ENCODE data around the gene FAT3. TPM values are rescaled to one million over a fixed set of nuclear protein-coding genes. Genes with fewer than 3 reads are reported as not detected.

The FAT3 gene
- polyA plus RNA-seq, 3 donors = not detected

GRCh38 chr11:92253945-92254344, 29.3 kb downstream of the FAT3 start:
- no peaks in the 10 kb centered on the region for H3K9me3 ChIP-seq (replicated peaks in 1 of 2; ENCODE audit: control insufficient read depth in 1 of 2, insufficient read depth in 1 of 2, low read length in 2 of 2)
- no peak for DNase-seq
- H3K79me2 ChIP-seq (ENCODE audit: insufficient read depth, low read length) = no peaks in the 10 kb centered on the region
- no peak overlapping the region for H3K4me3 Mint-ChIP-seq
- no peaks in the 10 kb centered on the region for H3K36me3 ChIP-seq (replicated peaks in 1 of 2; ENCODE audit: control insufficient read depth in 1 of 2, insufficient read depth in 2 of 2, low read length in 2 of 2)
- no peaks in the 10 kb centered on the region for H3K27me3 ChIP-seq (ENCODE audit: control insufficient read depth in 2 of 2, insufficient read depth in 2 of 2, low read length in 2 of 2)
- H3K4me2 ChIP-seq (replicated peaks; ENCODE audit: extremely low read depth, low read length, poor library complexity, severe bottlenecking) = no peak overlapping the region
- H3K27ac ChIP-seq (ENCODE audit: low read depth in 1 of 2, low read length in 2 of 2) = no peak overlapping the region
- no peaks in the 10 kb centered on the region for H3K36me3 Mint-ChIP-seq
- peaks cover 0 to 5% (median 2%) of the 10 kb centered on the region in 7 donors for H3K9me3 Mint-ChIP-seq
- no peaks in the 10 kb centered on the region for H4K20me1 ChIP-seq (ENCODE audit: insufficient read depth, low read length)
- H3K27ac Mint-ChIP-seq = no peak overlapping the region
- no peak overlapping the region for H2AFZ ChIP-seq (ENCODE audit: insufficient read depth, low read depth, low read length, poor library complexity, severe bottlenecking)
- TF ChIP-seq CTCF (IDR thresholded peaks at IDR 0.05) = no peak
- no peak overlapping the region for H3K9ac ChIP-seq (ENCODE audit: insufficient read depth, low read length, poor library complexity, severe bottlenecking)
- WGBS (ENCODE audit: insufficient coverage) = no CpG with 5 or more reads among the region's 4 CpGs
- no peaks in the 10 kb centered on the region for H3K4me1 ChIP-seq (ENCODE audit: control insufficient read depth in 1 of 2, insufficient read depth in 2 of 2, low read length in 2 of 2)
- intact Hi-C loops (cut with micrococcal nuclease) = no loop called here
- peaks cover 0 to 2% (median 0%) of the 10 kb centered on the region in 3 donors for H3K27me3 Mint-ChIP-seq (ENCODE audit: low read depth in 3 of 3)
- H3K4me1 Mint-ChIP-seq = no peaks in the 10 kb centered on the region
- no peak overlapping the region for H3K4me3 ChIP-seq (replicated peaks in 1 of 3; ENCODE audit: low read depth in 2 of 3, low read length in 3 of 3)

- Mint-ChIP-seq H3K27me3 (ENCODE audit: low read depth in 3 of 3) (peaks cover 0 to 2% (median 0%) of the 10 kb centered on the region in 3 donors), H3K4me3 (no peak overlapping the region)
- no peak overlapping the region for H3K27ac ChIP-seq (ENCODE audit: low read depth in 1 of 2, low read length in 2 of 2)
These were observed 32.9 kb downstream of the FAT3 start for GRCh38 chr11:92257536-92257935.

More at GRCh38 chr11:92257536-92257935, 32.9 kb downstream of the FAT3 start:
- H4K20me1 ChIP-seq (ENCODE audit: insufficient read depth, low read length) = no peaks in the 10 kb centered on the region
- no peaks in the 10 kb centered on the region for H3K36me3 ChIP-seq (replicated peaks in 1 of 2; ENCODE audit: control insufficient read depth in 1 of 2, insufficient read depth in 2 of 2, low read length in 2 of 2)
- H3K4me1 ChIP-seq (ENCODE audit: control insufficient read depth in 1 of 2, insufficient read depth in 2 of 2, low read length in 2 of 2) = no peaks in the 10 kb centered on the region
- H2AFZ ChIP-seq (ENCODE audit: insufficient read depth, low read depth, low read length, poor library complexity, severe bottlenecking) = no peak overlapping the region
- H3K9ac ChIP-seq (ENCODE audit: insufficient read depth, low read length, poor library complexity, severe bottlenecking) = no peak overlapping the region
- 100% methylated on average over 2 of the region's 4 CpGs for WGBS (ENCODE audit: insufficient coverage)
- no peaks in the 10 kb centered on the region for H3K79me2 ChIP-seq (ENCODE audit: insufficient read depth, low read length)
- TF ChIP-seq CTCF (IDR thresholded peaks at IDR 0.05) = no peak
- no peaks in the 10 kb centered on the region for H3K4me1 Mint-ChIP-seq
- DNase-seq = no peak
- H3K27me3 ChIP-seq (ENCODE audit: control insufficient read depth in 2 of 2, insufficient read depth in 2 of 2, low read length in 2 of 2) = no peaks in the 10 kb centered on the region
- H3K9me3 Mint-ChIP-seq = peaks cover 0 to 5% (median 0%) of the 10 kb centered on the region in 7 donors
- no peak overlapping the region for H3K27ac Mint-ChIP-seq
- H3K36me3 Mint-ChIP-seq = no peaks in the 10 kb centered on the region
- H3K4me2 ChIP-seq (replicated peaks; ENCODE audit: extremely low read depth, low read length, poor library complexity, severe bottlenecking) = no peak overlapping the region
- no peak overlapping the region for H3K4me3 ChIP-seq (replicated peaks in 1 of 3; ENCODE audit: low read depth in 2 of 3, low read length in 3 of 3)
- H3K9me3 ChIP-seq (replicated peaks in 1 of 2; ENCODE audit: control insufficient read depth in 1 of 2, insufficient read depth in 1 of 2, low read length in 2 of 2) = no peaks in the 10 kb centered on the region
- intact Hi-C loops (cut with micrococcal nuclease) = no loop called here

Measured in CD14-positive monocyte (primary cell).